Bone marrow (tissue), 2 donors: Measurements from ENCODE around the gene TRIM17.

ENCODE experiments used
- DNase-seq, 2 donors: peaks; one replicate each; lab custom pipeline; 2025; lab: John Stamatoyannopoulos, UW

TRIM17 gene

DNA sequence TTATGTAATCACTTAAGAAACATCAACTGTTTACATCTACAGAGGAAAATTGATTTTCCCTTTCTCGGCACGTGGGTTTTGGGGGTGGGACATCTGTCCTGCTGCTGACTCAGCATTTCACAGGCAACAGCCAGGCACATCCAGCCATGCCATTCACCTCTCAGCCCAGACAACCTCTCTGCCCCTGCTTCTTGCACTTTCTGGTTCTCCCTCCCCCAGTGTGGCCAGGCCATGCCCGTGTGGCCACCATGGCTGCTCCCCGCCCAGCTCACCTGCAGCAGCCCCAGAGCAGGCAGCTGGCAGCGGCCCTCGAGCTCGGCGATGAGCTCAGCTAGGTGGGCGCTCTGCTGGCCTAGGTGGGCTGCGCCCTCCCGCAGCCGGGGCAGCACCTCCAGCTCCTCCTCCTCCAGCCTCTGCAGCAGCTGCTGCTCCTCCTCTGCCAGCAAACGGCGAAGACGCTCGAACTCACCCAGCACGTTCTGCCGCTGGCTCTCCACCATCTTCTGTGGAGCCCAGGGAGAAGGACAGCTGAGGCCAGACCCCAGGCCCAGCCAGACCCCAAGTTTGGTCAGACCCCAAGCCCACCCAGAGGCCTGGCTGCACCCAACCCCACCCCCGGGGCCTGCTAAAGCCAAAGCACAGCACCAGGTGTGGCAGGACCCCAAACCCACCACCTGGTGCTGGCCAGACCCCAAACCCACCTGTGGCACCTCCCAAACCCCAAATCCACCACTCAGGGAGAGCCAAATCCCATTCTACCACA lies 15.8 kb downstream of the TRIM17 start:
- DNase-seq, result no peak

DNA sequence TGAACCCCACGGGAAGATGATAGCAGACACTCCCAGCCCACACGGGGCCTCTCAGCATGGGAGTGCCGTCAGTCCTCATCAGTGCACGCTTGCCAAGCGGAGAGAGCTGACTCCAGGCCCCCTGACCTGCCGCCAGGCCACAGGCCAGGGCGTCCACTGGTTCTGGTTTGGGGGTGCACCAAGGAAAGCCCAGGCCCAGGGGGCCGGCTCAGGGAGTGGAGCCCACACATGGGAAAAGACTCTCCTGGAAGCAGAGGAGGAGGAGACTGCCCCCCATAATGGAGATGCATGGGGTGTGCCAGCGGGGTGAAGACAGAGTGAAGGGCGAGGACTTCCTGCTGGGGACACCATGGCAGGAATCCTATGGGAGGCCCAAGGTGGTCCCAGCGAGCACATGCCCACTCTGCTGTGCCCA lies 16.4 kb downstream of the TRIM17 start:
- no peak for DNase-seq

GRCh38 chr1:228399531-228400236 lies 17.0 kb downstream of the TRIM17 start:
- DNase-seq, result no peak

GRCh38 chr1:228398741-228399461 lies 17.8 kb downstream of the TRIM17 start:
- no peak for DNase-seq

DNA sequence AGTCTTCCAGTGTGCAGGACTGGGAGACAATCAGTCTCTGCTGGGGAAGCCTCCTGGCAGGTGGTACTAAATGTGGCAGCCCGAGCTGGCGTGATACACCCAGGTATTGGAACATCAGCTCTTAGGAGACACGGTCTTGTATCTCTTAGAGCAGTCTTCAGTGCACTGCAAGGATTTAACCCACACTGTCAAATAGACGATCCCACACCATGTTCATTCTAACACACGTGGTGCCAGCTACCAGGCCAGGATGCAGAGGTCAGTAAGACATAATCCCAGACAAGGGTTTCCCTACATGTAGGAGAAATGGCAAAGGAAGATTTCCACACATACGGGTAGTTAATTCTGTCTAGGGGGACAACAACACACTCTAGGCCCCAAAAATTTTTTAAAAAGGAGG lies 18.7 kb downstream of the TRIM17 start:
- no peak for DNase-seq

- DNase-seq, result no peak
Measured at GRCh38 chr1:228396770-228397662, 19.6 kb downstream of the TRIM17 start.

DNA sequence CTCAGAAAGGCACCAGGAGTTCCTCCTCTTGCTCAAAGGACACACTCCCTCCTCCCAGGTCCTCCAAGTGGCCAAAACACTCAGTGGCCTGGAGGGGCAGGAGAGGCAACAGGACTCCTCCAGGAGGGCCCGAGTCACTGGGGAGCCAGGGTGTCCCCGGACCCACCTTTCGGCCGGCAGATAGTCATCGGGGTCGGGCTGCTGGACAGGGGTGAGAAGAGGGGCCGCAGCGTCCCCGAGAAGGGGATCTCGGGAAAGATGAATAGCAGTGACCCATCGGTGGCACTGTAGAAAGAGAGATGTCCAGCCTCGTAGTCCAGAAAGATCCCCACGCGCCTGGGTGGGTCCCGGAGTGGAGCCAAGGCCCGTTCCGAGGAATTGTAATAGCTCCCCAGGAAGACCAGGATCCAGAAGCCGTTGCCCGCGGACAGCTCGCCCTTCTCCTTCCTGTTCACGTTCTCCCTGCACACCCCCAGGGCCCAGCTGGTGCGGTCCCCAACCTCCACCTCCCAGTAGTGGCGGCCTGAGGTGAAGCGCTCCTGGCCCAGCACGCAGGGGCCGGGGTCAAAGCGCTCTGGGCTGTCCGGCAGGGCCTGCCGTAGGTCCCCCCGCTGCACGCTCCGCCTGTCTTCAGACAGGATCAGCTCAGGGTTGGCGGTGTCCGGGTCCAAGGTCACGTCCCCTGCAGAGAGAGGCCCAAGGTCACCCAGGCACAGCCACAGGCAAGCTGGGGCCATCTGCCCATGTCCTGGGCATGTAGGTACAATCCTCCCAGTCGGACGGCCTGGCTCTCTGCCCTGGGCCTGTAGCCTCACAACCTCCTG lies 21.9 kb downstream of the TRIM17 start:
- no peak for DNase-seq

DNA sequence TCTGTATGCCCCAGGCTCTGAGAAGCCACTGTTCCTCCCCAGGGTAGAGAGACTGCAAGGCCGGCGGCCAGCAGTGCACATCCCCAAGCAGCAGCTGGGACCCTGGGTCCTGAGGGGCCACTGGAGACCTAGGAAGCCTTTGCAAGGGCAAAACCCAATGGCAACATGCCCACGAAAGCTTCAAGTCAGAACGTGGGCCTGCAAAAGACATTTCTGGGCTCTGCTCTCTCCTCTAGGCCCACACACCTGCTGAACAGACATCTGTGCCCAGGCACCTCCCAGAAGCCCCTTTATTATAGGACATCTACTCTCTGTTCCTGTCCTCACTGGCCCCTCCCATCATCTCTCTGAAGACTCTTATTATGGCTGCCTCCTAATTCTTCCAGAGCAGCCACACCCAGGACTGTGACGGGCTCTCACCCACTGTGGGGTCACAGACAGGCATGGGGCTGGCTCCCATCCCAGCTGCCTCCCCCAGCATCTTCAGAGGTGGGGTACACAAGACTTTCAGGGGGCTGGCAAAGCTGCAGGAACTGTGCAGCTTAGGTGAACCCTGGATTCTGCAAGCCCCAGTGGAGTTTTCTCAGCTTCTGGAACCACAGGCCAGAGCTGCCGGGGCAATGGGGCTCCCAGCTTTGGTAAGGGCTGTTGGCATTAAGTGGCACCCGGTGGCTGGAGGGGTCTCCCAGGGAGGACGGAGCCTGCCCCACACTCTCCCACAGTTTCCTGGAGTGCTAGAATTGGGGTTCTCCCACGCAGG lies 22.7 kb downstream of the TRIM17 start:
- DNase-seq, result no peak

DNA sequence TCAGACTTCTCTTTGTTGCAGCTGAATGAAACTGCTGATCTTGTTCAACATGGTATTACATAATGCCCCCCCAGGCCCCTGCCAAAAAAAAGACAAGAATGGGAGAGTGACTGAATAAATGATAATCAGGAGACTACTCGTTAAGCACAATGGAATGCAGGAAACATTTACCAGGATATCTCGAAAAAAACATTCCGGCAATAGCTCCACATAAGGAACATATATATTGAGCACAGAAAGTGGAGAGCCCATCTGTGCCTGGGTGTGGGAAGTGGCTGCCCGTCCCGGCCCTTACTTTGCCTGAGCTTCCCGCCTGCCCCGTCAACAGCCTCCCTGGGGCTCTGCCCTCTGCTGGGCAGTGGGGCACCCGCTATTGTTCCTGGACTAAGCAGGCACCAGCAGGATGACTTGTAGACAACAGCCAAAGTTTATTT lies 23.4 kb downstream of the TRIM17 start:
- no peak for DNase-seq

GRCh38 chr1:228392111-228392936 lies 24.3 kb downstream of the TRIM17 start:
- DNase-seq, result no peak

DNA sequence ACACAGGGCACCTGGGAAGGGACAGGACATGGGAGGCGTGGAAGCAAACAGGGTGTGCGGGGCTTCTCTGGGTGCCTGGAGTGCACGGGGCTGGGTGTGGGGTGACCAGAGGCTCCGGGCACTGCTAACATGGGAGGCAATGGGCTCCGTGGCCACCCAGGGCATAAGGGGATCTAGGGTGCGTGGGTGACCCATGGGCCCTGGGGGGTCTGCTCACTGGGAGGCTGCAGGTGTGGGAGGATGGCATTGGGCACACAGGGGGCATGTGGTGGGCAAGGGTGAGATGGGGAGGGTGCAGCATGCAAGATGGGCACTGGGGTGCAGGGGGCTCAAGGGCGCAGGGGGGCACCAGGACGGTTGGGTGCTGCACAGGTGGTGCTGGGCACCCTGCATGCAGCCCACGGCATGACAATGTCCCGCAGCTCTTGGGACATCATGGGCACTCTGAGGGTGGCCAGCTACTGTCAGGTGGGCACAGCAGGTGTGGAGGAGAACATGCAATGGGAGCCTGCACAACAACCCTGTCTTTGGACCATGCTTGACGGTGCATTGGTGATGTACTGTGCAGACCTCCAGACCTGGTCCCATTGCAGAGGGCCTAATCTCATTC lies 25.1 kb downstream of the TRIM17 start:
- DNase-seq, result no peak

DNA sequence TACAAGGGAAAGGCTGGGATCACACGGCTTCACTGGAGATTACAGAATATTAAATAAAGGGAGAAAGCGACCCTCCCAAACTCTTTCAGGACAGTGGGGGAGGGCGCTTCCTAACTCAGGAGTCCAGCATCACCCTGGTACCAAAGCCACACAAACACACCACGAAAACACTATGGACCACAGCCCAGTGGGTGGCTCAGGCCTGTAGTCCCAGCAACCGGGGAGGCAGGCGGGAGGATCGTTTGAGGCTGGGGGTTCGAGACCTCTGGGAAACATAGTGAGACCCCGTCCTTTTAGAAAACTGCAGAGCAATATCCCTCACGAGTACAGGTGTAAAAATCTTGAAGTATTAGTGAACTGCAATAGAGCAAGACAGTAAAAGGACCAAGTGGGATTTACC lies 26.0 kb downstream of the TRIM17 start:
- DNase-seq, result no peak

DNA sequence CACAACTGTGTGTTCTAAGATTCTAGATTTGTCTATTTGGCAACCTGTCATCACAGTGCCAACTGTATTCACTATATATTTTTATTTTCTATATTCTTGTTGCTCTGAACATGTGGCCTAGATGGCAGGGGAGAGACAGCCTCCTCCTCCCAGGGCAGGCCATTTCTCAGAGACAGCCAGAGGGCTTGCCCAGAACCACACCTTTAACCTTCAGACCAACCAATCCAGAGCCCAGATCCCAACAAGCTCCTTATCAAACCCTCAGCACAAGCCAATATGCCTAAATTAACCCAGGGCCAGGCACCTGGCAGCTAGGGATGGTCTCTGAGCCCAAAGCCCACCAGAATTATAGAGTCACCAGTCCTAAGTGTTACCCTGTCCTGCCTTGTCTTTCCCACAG lies 29.3 kb downstream of the TRIM17 start:
- DNase-seq, result no peak

GRCh38 chr1:228385232-228385631 lies 31.4 kb downstream of the TRIM17 start:
- no peak for DNase-seq

- DNase-seq, result no peak
Measured at GRCh38 chr1:228383773-228384172, 32.9 kb downstream of the TRIM17 start.

- DNase-seq, result no peak
Measured at GRCh38 chr1:228381356-228381755, 35.3 kb downstream of the TRIM17 start.

DNA sequence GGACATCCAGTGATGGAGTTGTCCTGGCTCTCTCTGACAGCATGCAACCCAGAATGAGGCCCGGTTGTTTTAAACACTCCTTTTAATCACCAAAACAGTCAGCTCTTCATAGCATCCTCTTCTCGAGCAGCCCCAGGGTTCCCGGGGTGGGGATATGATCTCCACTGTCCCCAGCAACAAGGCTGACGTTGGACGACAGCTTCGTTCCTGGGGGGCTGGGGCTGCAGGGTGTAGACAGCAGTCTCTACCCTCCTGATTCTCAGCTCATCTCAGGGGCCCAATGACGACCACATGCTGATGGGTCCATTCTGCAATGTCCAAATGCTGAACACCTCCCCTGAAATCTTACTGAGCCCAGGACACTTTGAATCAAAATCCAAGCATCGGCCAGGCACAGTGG lies 37.0 kb downstream of the TRIM17 start:
- no peak for DNase-seq

- DNase-seq, result no peak
Measured at GRCh38 chr1:228378873-228379460, 37.7 kb downstream of the TRIM17 start.
